Ishikawa (cell line): ENCODE results near the gene CRTC1.

Source experiments
- CEBPB ChIP-seq: IDR thresholded peaks from 2 replicates; pipeline ENCODE4 v1.6.1; 2012
- CREB1 ChIP-seq: IDR thresholded peaks from 2 replicates; pipeline ENCODE4 v1.6.1; 2012; ENCODE audit warnings: low read depth
- EGR1 ChIP-seq: IDR thresholded peaks from 2 replicates; pipeline ENCODE4 v1.6.1; 2012
- EP300 ChIP-seq: IDR thresholded peaks from 2 replicates; pipeline ENCODE4 v1.6.1; 2012; ENCODE audit warnings: borderline replicate concordance
- FOXM1 ChIP-seq: IDR thresholded peaks from 2 replicates; pipeline ENCODE4 v1.6.1; 2012; ENCODE audit warnings: low read depth, borderline replicate concordance
- NFIC ChIP-seq: IDR thresholded peaks from 2 replicates; pipeline ENCODE4 v1.6.1; 2012
- RAD21 ChIP-seq: IDR thresholded peaks from 2 replicates; pipeline ENCODE4 v1.6.1; 2012; ENCODE audit warnings: low read depth
- TAF1 ChIP-seq: IDR thresholded peaks from 2 replicates; pipeline ENCODE4 v1.6.1; 2012; ENCODE audit warnings: low read depth, mild to moderate bottlenecking
- TCF12 ChIP-seq: IDR thresholded peaks from 2 replicates; pipeline ENCODE4 v1.6.1; 2012; ENCODE audit warnings: low read depth
- TEAD4 ChIP-seq: IDR thresholded peaks from 2 replicates; pipeline ENCODE4 v1.6.1; 2012
- YY1 ChIP-seq: IDR thresholded peaks from 2 replicates; pipeline ENCODE4 v1.6.1; 2012; ENCODE audit warnings: low read depth
- ZBTB7A ChIP-seq: IDR thresholded peaks from 2 replicates; pipeline ENCODE4 v1.6.1; 2012; ENCODE audit warnings: low read depth
- TF ChIP-seq, protein P1 (sequence below): IDR thresholded peaks from 2 replicates; pipeline ENCODE4 v1.6.1; 2012
- TF ChIP-seq, protein P2 (sequence below): IDR thresholded peaks from 2 replicates; pipeline ENCODE4 v1.6.1; 2012; ENCODE audit warnings: low read depth, mild to moderate bottlenecking
- TF ChIP-seq, protein P3 (sequence below): IDR thresholded peaks from 2 replicates; pipeline ENCODE4 v1.6.1; 2012

CRTC1 gene

DNA sequence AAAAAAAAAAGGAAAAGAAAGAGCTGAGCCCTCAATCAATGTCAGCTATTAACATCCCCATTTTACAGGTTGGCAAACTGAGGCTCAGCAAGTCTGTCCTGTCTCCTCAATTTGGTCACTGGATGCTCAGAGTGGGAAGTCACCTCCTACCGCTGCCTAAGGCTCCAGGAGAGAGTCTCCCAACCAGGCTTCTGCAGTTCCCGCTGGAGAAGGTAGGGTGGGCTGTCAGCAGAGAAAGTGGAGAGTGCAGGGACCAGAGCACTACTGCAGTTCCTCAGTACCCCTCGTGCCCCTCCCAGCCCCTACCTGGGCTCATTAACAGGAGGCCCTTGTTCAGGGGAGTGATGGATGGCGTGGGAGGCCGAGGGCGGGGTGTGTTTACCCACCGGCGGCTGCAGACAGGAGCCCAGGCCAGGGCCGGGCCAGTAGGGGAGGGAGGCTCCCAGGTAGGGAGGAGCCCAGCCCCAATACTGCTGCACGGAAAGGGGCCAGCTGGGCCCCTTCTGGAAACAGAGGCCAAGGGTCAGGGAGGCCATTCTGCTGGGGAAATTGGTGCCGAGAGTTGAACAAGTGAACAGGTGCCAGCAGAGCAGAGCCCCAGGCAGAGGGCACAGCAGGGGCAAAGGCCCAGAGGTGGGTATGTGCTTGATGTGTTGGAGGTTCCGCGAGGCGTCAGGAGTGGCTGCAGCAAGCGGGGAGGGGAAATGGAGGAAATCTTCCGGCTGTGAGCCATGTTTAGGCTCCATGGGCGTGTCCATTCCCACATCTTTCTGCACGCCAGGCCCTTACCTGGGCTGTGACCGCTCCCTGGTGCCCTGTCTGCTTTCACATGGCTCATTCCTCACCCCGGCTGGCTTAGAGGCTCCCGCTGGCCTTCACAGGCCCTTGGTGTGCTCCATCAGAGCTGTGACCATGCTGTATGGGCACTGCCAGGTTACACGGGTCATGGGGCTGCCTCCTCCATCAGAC is 115.2 kb downstream of the CRTC1 start:
- TF ChIP-seq EGR1 (no peak), FOXM1 (no peak), TCF12 (no peak)
- TF ChIP-seq, protein P1, sequence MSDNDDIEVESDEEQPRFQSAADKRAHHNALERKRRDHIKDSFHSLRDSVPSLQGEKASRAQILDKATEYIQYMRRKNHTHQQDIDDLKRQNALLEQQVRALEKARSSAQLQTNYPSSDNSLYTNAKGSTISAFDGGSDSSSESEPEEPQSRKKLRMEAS: no peak

DNA sequence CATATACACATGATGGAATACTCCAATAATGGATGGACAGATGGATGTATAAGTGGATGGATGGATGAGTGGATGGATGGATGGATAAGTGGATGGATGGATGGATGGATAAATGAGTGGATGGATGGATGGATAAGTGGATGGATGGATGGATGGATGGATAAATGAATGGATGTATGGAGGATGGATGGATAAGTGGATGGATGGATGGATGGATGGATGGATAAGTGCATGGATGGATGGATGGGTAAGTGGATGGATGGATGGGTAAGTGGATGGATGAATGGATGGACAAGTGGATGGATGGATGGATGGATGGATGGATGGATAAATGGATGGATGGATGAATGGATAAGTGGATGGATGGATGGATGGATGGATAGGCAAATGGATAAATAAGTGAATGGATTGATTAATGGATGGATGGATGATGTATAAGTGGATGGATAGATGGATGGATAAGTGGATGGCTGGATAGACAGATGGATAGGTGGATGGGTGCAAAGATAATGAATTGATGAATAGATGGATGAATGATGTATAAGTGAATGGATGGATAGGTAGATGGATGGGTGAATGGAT is 116.0 kb downstream of the CRTC1 start:
- TF ChIP-seq TEAD4 (no peak), CEBPB (no peak), EP300 (no peak), TAF1 (no peak)
- TF ChIP-seq, protein P2, sequence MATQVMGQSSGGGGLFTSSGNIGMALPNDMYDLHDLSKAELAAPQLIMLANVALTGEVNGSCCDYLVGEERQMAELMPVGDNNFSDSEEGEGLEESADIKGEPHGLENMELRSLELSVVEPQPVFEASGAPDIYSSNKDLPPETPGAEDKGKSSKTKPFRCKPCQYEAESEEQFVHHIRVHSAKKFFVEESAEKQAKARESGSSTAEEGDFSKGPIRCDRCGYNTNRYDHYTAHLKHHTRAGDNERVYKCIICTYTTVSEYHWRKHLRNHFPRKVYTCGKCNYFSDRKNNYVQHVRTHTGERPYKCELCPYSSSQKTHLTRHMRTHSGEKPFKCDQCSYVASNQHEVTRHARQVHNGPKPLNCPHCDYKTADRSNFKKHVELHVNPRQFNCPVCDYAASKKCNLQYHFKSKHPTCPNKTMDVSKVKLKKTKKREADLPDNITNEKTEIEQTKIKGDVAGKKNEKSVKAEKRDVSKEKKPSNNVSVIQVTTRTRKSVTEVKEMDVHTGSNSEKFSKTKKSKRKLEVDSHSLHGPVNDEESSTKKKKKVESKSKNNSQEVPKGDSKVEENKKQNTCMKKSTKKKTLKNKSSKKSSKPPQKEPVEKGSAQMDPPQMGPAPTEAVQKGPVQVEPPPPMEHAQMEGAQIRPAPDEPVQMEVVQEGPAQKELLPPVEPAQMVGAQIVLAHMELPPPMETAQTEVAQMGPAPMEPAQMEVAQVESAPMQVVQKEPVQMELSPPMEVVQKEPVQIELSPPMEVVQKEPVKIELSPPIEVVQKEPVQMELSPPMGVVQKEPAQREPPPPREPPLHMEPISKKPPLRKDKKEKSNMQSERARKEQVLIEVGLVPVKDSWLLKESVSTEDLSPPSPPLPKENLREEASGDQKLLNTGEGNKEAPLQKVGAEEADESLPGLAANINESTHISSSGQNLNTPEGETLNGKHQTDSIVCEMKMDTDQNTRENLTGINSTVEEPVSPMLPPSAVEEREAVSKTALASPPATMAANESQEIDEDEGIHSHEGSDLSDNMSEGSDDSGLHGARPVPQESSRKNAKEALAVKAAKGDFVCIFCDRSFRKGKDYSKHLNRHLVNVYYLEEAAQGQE: no peak
- TF ChIP-seq, protein P1: no peak

DNA sequence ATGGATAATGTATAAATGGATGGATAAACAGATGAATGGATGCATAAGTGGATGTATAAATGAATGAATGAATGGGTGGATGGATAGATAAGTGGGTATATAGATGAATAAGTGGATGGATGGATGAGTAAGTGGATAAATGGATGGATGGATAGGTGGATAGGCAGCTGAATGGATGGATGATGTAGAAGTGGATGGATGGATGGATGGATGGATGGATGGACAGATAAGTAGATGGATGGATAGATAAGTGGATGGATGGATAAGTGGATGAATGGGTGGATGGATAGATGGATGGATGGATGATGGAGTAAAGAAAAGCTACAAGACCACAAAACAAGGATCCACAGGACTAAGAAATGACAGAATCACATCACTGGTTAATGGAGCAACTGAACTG is 116.6 kb downstream of the CRTC1 start:
- no peak for TF ChIP-seq TCF12
- no peak for TF ChIP-seq EGR1
- no peak for TF ChIP-seq CEBPB
- TF ChIP-seq TEAD4: no peak
- no peak for TF ChIP-seq CREB1
- TF ChIP-seq, protein P2: no peak
- TF ChIP-seq, protein P1: no peak
- no peak for TF ChIP-seq RAD21
- no peak for TF ChIP-seq NFIC
- no peak for TF ChIP-seq FOXM1
- no peak for TF ChIP-seq YY1
- no peak for TF ChIP-seq TAF1
- TF ChIP-seq, protein P3, sequence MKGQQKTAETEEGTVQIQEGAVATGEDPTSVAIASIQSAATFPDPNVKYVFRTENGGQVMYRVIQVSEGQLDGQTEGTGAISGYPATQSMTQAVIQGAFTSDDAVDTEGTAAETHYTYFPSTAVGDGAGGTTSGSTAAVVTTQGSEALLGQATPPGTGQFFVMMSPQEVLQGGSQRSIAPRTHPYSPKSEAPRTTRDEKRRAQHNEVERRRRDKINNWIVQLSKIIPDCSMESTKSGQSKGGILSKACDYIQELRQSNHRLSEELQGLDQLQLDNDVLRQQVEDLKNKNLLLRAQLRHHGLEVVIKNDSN: no peak
- TF ChIP-seq EP300: no peak
- TF ChIP-seq ZBTB7A: no peak

DNA sequence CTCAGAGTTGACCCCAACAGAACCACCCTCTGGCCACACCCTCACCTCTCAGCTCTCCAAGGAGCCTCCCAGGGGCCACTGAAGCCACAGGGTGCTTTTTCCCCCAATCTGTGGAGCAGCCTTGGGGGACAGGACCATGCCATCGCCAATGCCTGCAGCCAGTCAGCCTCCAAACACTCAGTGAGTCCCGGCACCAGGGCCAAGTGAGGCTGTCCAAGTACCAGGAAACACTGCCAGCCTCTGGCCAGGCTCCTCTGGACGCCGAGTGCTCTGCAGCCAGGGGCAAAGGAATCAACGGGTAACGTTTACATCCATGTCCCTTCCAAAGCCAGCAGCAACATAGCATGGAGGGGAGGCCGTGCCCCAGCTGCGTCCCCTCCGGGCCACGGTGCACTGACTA is 117.2 kb downstream of the CRTC1 start:
- no peak for TF ChIP-seq NFIC
- TF ChIP-seq FOXM1: no peak
- TF ChIP-seq RAD21: no peak
- TF ChIP-seq YY1: no peak

DNA sequence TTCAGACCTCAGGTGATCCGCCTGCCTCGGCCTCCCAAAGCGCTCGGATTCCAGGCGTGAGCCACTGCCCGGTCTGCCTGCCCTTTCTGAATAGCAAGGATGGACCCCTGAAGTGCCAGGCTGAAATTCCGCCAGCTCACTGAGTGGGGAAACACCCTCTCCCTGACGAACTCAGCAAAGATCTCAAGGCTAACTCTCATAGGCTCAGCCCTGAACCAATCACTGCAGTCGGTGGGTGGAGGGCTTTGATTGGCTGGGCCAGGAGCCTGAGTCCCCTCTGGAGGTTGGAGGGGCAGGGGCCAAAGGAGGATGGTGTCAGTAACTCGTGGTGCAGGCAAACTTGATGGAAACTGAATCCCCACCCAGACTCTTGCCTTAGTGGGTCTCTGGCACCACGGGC is 118.9 kb downstream of the CRTC1 start:
- TF ChIP-seq CREB1: no peak
- TF ChIP-seq TEAD4: 0 out of 2 replicates have a peak, but pooled peaks have one; percentile 7

DNA sequence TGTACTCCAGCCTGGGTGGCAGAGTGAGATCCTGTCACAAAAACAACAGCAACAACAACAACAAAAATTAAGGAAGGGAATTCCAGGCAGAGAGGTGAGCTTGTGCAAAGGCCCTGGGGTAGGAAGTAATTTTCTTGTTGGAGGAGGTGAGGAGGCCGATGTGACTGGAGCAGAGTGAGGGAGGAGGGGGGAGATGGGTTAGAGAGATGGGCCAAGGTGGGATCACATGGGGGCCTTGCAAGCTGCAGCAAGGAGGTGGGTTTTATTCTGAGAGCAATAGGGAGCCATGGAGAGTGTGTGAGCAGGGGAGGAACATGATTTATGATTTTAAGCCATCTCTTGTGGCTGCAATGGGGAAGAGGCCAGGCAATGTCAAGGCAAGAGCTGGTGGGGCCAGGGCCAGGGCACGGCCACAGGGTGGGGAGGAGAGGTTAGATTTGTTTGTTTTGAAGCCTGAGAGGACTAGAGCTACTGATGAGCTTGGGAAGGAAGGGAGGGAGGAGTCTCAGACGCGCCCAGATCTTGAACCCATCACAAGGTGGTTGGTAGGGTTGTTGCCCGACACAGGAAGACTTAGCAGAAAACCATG is 120.2 kb downstream of the CRTC1 start:
- TF ChIP-seq FOXM1 (no peak), YY1 (no peak), TCF12 (no peak)

DNA sequence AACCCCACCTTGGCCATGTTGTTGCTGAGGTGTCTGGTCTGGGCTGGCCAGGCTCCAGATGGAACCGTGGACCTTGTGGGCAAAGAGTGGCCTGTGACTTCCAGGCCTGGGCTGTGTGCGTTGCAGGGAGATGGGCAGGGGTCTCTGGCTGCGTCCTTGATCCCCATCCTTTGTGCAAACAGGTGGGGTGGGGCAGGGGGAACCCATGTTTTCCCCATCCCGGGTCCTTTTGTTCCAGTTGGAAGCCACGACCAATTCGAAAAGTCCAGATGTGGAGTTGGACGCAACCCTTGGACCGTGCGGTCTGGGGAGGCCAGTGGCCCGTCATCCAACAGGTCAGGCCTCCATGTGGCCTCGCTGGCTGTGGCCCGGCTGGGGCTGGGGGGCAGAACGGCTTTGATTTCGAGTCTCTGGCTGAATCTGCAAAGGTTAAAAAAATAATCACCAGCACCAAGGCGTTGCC is 120.7 kb downstream of the CRTC1 start:
- TF ChIP-seq CREB1: no peak
- no peak for TF ChIP-seq CEBPB
- TF ChIP-seq EGR1: no peak
- TF ChIP-seq YY1: no peak
- no peak for TF ChIP-seq FOXM1
- TF ChIP-seq NFIC: no peak
- TF ChIP-seq TEAD4: no peak
- TF ChIP-seq RAD21: no peak
- TF ChIP-seq TAF1: no peak
- TF ChIP-seq, protein P1: no peak
- no peak for TF ChIP-seq EP300
- TF ChIP-seq, protein P3: no peak
- TF ChIP-seq ZBTB7A: no peak
- no peak for TF ChIP-seq TCF12
- TF ChIP-seq, protein P2: no peak
